Sigmoid colon (tissue), 4 donors: Measurements from ENCODE around the gene TNS2.

Experiments
- CTCF ChIP-seq, 4 experiments: fragments of 450-650 bp in 3 of 4; fragments of 200-600 bp in 1 of 4; IDR thresholded peaks; one replicate each; pipeline ENCODE4 v1.5.1; 2016 to 2019; ENCODE audit warnings: antibody characterized with exemption in 4 of 4, mild to moderate bottlenecking in 3 of 4, moderate library complexity in 2 of 4
- POLR2A ChIP-seq, 2 donors: fragments of 450-650 bp; IDR thresholded peaks; one replicate each; pipeline ENCODE4 v1.6.1; 2016; ENCODE audit warnings: antibody characterized with exemption in 2 of 2, mild to moderate bottlenecking in 2 of 2, moderate library complexity in 2 of 2
- POLR2AphosphoS5 ChIP-seq, 4 donors: sonication (generic); formaldehyde crosslinking; IDR thresholded peaks; one replicate each; pipeline ENCODE4 v1.6.1; 2017; ENCODE audit warnings: antibody characterized with exemption in 4 of 4

GRCh38 chr12:53042607-53043454, 7.0 kb upstream of the TNS2 start:
- TF ChIP-seq CTCF (IDR thresholded peaks at IDR 0.05), result no peak
- no peak for TF ChIP-seq POLR2A (IDR thresholded peaks at IDR 0.05)
- TF ChIP-seq POLR2AphosphoS5 (IDR thresholded peaks at IDR 0.05), result no peak
